GM19099 (cell line): ENCODE measurements around the gene PTPRH.

Experiments
- POLR2A ChIP-seq: IDR thresholded peaks from 3 replicates; pipeline ENCODE4 v1.6.1; 2011; ENCODE audit warnings: low read depth; ENCODE audit not compliant: insufficient read length; ENCODE audit errors: extremely low read depth

The PTPRH gene

GRCh38 chr19:55231391-55232285, 22.3 kb upstream of the PTPRH start:
- TF ChIP-seq POLR2A: no peak

- TF ChIP-seq POLR2A: no peak
Measured at GRCh38 chr19:55230780-55231179, 21.5 kb upstream of the PTPRH start.

- TF ChIP-seq POLR2A: no peak
Measured at GRCh38 chr19:55230329-55230728, 21.0 kb upstream of the PTPRH start.

GRCh38 chr19:55229789-55230182, 20.5 kb upstream of the PTPRH start:
- no peak for TF ChIP-seq POLR2A

GRCh38 chr19:55229145-55229788, 20.0 kb upstream of the PTPRH start:
- no peak for TF ChIP-seq POLR2A

GRCh38 chr19:55228403-55229031, 19.2 kb upstream of the PTPRH start, which contains the start of gene TMEM86B:
TMEM86B (minus strand) TSS chr19:55228763; CDS start chr19:55228741, 22 bp downstream.
- no peak for TF ChIP-seq POLR2A

GRCh38 chr19:55228015-55228391, 18.7 kb upstream of the PTPRH start:
- no peak for TF ChIP-seq POLR2A

- TF ChIP-seq POLR2A: no peak
Measured at GRCh38 chr19:55227241-55228014, 18.1 kb upstream of the PTPRH start.

GRCh38 chr19:55226788-55227187, 17.5 kb upstream of the PTPRH start:
- TF ChIP-seq POLR2A: no peak

GRCh38 chr19:55226273-55226672, 17.0 kb upstream of the PTPRH start:
- TF ChIP-seq POLR2A: no peak

- TF ChIP-seq POLR2A: no peak
Measured at GRCh38 chr19:55225415-55225958, 16.2 kb upstream of the PTPRH start.

GRCh38 chr19:55224038-55224665, 14.9 kb upstream of the PTPRH start:
- TF ChIP-seq POLR2A: no peak

- no peak for TF ChIP-seq POLR2A
Measured at GRCh38 chr19:55223291-55224037, 14.2 kb upstream of the PTPRH start.
